Measurements from ENCODE around the gene ZBTB7B. TPM values are rescaled to one million over a fixed set of nuclear protein-coding genes. Genes with fewer than 3 reads are reported as not detected.

ZBTB7B gene
- total RNA-seq, 4 donors from 2014 or later: 45.5 to 63.4 (median 49.5) TPM

DNA sequence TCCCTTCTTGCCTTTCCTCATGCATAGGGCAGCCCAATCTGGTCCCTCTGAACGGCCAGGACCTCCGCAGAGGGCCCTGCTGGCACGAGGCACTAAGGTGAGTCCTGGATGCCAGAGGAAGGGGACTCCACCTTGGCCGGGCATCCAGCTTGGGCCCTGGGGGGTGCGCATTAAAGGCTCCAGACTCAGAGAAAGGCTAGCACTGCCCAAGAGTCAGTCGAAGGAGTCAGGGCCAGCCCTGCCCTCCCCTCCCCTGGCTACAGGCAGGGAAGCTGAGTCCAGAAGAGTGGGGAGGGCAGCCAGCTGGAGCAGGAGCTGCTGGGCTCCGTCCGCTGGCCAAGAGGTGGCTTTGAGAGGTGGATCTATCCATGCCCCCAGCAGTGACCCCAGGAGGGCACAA lies 58.1 kb downstream of the ZBTB7B start:
- Histone ChIP-seq H3K27me3 (no peaks in the 10 kb centered on the region), H3K4me3 (no peak overlapping the region), H3K9me3 (no peaks in the 10 kb centered on the region), H3K36me3 (peaks cover 0 to 64% of the 10 kb centered on the region in 2 donors), H3K27ac (no peak overlapping the region), H3K4me1 (peaks cover 0 to 47% (median 23%) of the 10 kb centered on the region in 3 donors)
- ATAC-seq: no peak
- no CpG with 5 or more reads among the region's 8 CpGs for WGBS, 2 donors (ENCODE audit: low coverage in 1 of 2)
- TF ChIP-seq, protein P1, sequence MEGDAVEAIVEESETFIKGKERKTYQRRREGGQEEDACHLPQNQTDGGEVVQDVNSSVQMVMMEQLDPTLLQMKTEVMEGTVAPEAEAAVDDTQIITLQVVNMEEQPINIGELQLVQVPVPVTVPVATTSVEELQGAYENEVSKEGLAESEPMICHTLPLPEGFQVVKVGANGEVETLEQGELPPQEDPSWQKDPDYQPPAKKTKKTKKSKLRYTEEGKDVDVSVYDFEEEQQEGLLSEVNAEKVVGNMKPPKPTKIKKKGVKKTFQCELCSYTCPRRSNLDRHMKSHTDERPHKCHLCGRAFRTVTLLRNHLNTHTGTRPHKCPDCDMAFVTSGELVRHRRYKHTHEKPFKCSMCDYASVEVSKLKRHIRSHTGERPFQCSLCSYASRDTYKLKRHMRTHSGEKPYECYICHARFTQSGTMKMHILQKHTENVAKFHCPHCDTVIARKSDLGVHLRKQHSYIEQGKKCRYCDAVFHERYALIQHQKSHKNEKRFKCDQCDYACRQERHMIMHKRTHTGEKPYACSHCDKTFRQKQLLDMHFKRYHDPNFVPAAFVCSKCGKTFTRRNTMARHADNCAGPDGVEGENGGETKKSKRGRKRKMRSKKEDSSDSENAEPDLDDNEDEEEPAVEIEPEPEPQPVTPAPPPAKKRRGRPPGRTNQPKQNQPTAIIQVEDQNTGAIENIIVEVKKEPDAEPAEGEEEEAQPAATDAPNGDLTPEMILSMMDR (IDR thresholded peaks at IDR 0.05): no peak
- no peak for TF ChIP-seq EP300 (IDR thresholded peaks at IDR 0.05)
- TF ChIP-seq POLR2A (IDR thresholded peaks at IDR 0.05): no peak
- TF ChIP-seq POLR2AphosphoS5 (IDR thresholded peaks at IDR 0.05): no peak

DNA sequence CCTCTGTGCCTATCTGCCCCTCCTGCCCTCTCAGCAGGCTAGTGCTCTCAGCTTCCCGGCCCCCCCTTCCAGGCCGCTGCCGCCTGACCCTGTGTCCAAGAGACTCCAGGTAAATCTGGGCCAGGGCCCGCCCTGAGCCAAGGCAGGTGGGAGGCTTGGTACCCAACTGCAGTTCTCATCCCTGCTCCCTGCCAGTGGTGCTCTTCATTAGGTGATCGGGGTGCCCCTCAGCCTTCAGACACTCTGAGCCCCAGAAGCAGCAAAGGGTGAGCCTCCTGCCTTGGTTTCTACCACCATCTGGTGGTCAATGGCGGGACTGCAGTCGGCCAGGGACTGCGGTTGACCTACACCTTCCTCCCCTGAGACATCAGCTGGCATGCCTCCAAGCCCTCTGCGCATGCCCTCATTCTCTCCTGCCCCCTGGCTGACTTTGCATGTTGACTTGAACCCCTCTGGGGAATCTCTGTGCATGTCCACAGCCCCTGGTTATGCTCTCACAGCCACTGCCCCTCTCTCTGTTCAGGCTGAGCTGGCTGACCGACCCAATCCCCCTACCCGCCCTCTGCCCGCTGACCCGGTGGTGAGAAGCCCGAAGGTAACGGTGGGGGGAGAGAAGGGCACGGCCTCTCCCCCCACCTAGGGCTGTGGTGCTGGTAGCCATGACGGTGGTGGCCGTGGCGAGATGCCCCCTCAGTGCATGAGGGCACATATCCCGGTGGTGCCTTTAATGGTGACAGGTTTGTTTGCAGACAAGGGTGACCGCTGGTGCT lies 59.0 kb downstream of the ZBTB7B start:
- H3K4me1 ChIP-seq: peaks cover 0 to 47% (median 23%) of the 10 kb centered on the region in 3 donors
- H3K27ac ChIP-seq: no peak overlapping the region
- TF ChIP-seq, protein P1 (IDR thresholded peaks at IDR 0.05): peak in 2 of 4 experiments; percentile 97
- TF ChIP-seq EP300 (IDR thresholded peaks at IDR 0.05): no peak
- WGBS, 2 donors (ENCODE audit: low coverage in 1 of 2): 58% methylated on average over 4 of the region's 21 CpGs; no CpG with 5 or more reads in 1 of the 2 donors
- no peaks in the 10 kb centered on the region for H3K9me3 ChIP-seq
- no peaks in the 10 kb centered on the region for H3K27me3 ChIP-seq
- no peak overlapping the region for H3K4me3 ChIP-seq
- H3K36me3 ChIP-seq: peaks cover 0 to 56% of the 10 kb centered on the region in 2 donors
- peak; percentile 46 for ATAC-seq

DNA sequence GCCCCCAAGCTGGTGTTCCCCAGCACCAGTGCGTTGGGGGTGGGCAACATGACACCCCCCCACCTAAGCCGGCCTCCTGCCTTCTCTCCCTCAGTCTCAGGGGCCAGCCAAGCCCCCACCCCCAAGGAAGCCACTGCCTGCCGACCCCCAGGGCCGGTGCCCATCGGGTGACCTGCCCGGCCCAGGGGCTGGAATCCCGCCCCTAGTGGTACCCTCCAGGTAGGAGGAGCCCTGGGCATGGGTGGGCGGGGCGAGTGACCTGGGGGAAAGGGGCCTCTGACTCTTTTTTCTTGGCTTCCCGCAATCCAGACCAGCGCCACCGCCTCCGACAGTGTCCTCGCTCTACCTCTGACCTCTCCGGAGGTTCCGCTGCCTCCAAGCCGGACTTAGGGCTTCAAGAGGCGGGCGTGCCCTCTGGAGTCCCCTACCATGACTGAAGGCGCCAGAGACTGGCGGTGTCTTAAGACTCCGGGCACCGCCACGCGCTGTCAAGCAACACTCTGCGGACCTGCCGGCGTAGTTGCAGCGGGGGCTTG lies 59.6 kb downstream of the ZBTB7B start:
- Histone ChIP-seq H3K36me3 (peaks cover 0 to 51% of the 10 kb centered on the region in 2 donors), H3K27ac (peak overlapping the region in 1 of 4 donors; percentile 85), H3K27me3 (no peaks in the 10 kb centered on the region), H3K4me3 (peak overlapping the region in 1 of 2 donors; percentile 85), H3K4me1 (peaks cover 0 to 47% (median 23%) of the 10 kb centered on the region in 3 donors), H3K9me3 (no peaks in the 10 kb centered on the region)
- TF ChIP-seq POLR2AphosphoS5 (IDR thresholded peaks at IDR 0.05) (no peak), EP300 (IDR thresholded peaks at IDR 0.05) (no peak), POLR2A (IDR thresholded peaks at IDR 0.05) (no peak)
- TF ChIP-seq, protein P1 (IDR thresholded peaks at IDR 0.05): no peak
- no CpG with 5 or more reads among the region's 29 CpGs for WGBS, 2 donors (ENCODE audit: low coverage in 1 of 2)
- ATAC-seq: no peak

DNA sequence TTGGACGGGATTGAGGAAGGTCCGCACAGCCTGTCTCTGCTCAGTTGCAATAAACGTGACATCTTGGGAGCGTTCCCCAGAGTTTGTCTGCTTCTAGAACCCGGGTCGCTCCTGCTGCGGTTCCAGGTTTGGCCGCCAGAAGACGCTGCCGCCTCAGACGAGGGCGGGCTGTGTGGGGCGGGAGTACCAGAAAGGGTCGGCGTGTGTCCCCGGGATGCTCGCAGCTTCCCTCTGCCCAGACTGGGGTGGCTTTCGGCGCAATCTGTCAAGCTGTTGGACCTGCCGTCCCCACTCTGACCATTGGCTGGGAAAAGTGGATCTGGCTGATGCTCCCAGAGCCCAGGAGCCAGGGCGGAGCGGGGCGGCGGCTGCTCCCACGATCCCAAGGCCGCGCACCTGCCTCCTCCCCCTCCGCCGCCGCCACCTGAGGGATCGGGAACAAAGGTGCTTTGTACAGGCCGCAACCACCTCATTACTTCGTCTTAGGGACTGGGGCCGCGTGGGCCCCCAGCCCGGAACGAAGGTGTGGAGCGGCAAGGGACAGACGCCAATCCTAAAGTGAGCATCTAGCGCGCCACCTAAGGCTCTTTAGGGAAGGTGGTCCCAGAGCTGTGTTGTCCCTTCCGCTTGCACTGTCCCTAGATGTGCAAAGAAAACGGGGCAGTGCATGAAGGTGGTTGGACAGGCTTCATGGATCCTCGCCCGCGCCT lies 60.3 kb downstream of the ZBTB7B start:
- Histone ChIP-seq H3K9me3 (no peaks in the 10 kb centered on the region), H3K4me3 (peak overlapping the region; percentile 44 to 85), H3K36me3 (peaks cover 0 to 50% of the 10 kb centered on the region in 2 donors), H3K4me1 (peaks cover 0 to 47% (median 23%) of the 10 kb centered on the region in 3 donors), H3K27ac (peak overlapping the region in 3 of 4 donors; percentile 77 to 85 (median 81)), H3K27me3 (no peaks in the 10 kb centered on the region)
- peak; percentile 38 for ATAC-seq
- 6 to 8% methylated on average over 13 to 16 of the region's 46 CpGs for WGBS, 2 donors (ENCODE audit: low coverage in 1 of 2)
- TF ChIP-seq, protein P1 (IDR thresholded peaks at IDR 0.05): peak in 3 of 4 experiments; percentile 55 to 86 (median 67)
- no peak for TF ChIP-seq POLR2A (IDR thresholded peaks at IDR 0.05)
